Left forelimb (tissue), 1 donor: ENCODE results near the gene ADAT3.

Experiments
- DNase-seq: peaks from one replicate; pipeline ENCODE4 v3.0.0-alpha.2; 2018; ENCODE audit warnings: low spot score

ADAT3 gene

GRCh38 chr19:1912760-1913505, 7.7 kb downstream of the ADAT3 start:
- no peak for DNase-seq

GRCh38 chr19:1913781-1914577, 8.8 kb downstream of the ADAT3 start:
- DNase-seq = no peak

DNA sequence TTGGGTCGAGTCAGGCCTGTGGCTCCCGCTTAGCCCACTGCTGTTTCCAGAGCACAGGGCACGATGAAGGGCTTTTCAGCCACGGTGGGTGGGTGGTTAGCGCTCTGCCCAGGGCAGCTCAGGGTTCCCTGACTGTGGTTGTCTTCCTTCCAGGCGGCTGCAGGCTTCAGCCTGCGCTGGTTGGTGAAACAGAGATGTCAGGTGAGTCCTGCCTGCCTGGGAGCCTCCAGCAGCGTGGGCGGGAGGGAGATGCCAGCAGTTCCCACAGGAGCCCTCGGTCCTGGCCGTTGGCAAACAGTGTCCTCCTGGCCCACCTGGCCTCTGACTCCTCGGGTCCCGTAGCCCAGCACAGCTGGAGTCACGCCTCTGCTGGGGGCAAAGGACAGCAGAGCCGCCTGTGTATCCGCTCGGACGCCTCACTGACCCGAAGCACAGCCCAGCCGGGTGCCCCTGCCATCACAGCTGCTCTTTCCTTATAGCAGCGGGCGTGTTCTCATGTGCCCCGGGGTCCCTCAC, 9.7 kb downstream of the ADAT3 start:
- DNase-seq = no peak

GRCh38 chr19:1917146-1917545, 11.9 kb downstream of the ADAT3 start:
- no peak for DNase-seq

GRCh38 chr19:1917926-1918325, 12.7 kb downstream of the ADAT3 start:
- DNase-seq = no peak

- no peak for DNase-seq
Observed at GRCh38 chr19:1918975-1919374, 13.8 kb downstream of the ADAT3 start.

DNA sequence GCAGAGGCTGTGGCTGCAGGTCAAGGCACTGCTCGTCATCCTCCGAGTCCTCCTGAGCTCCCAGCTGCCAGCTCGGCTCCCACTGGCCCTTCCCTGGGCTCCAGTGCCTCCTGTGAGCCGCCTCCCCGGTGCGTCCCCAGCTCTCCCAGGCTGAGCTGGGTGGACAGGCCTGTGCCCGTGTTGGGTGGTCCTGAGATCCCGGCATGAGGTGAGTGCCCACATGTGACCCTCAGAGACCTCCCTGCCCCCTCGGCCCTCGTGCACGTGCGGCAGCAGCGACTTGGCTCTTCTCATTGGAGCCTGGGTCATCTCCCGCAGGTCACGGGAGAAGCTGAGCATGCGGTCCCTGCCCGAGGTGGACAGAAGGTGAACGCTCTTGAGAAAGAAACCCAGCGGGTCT, 15.4 kb downstream of the ADAT3 start:
- DNase-seq = no peak

GRCh38 chr19:1921326-1921725, 16.1 kb downstream of the ADAT3 start:
- DNase-seq = no peak

DNA sequence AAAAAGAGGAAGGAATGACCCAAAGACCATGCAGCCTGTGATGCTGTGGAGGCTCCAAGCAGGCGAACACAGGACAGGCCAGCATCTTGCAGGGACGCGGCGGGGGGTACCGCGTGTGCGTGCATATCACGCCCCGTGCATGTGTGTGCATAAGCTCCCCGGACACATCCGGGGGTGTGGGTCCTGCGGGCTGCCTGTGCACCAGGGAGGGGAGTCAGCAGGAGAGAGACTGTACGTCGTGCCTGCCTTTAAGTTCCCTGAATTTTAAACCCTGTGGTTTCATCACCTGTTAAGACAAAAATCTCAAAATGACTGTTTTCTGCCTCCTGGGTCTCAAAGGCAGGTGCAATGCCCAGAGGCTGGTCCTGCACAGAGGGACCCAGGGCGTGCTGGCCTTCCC, 16.6 kb downstream of the ADAT3 start:
- DNase-seq = no peak

DNA sequence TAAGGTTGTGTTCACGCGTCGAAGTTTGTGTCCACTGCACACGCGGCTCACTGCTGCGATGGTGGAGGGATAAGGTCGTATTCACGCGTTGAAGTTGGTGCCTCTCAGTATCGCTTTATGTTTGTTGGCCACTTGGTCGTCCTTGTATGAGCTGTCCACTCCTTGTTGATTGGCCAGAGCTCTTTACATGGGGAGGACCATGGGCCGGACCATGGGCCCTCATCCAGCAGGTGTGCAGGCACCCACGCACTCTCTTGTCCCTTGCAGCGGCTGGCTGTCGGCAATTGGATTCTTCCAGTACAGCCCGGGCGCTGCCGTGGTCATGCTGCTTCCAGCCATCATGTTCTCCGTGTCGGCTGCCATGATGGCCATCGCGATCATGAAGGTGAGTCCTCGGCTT, 17.6 kb downstream of the ADAT3 start:
- no peak for DNase-seq

- DNase-seq = no peak
Observed at GRCh38 chr19:1923319-1923718, 18.1 kb downstream of the ADAT3 start.

- no peak for DNase-seq
Observed at GRCh38 chr19:1924320-1924961, 19.2 kb downstream of the ADAT3 start.

DNA sequence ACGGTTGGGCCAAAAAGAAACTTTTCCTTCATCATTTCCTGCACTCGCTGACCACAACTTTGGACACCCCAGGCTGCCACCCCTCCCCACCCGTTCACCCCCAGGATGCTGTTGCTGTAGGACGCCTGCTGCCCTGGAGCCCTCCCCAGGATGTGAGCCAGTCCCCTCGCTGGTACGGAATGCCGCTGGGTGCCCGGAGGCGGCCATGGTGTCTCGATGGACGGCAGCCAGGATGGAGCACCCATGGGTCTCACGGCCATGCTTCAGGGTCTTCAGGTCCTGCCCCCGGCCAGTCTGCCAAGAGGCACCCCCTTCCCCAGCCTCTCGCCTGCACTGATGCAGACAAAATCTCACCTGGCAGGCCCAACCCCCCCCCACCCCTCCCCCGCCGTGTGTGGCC, 20.3 kb downstream of the ADAT3 start:
- no peak for DNase-seq

DNA sequence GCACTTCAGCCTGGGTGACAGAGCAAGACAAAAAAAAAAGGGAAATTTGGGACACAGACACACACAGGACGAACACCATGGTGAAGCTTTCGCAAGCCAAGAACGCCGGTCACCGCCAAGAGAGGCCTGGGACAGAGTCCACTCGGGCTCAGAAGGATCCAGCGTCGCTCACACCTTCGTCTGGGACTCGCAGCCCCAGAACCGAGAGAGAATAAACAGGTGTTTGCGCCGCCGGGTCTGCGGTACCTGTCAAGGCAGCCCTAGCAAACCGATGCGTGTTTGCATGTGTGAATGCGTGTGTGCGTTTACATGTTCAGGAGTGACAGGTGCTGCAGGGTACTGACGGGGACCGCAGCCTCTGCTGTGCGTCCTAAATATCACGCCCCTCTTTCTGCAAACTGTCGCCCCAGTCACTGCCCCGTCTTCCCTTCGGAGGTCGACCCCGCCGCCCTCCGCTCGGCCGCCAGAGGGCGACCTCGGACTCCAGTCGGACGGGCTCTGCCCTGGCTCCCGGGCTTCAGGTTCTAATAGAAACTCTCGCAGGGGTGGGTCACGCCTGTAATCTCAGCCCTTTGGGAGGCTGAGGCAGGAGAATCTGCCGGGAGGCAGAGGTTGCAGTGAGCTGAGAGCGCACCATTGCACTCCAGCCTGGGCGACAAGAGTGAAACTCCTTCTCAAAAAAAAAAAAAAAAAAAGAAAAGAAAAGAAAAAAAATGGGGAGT, 24.0 kb downstream of the ADAT3 start:
- no peak for DNase-seq

DNA sequence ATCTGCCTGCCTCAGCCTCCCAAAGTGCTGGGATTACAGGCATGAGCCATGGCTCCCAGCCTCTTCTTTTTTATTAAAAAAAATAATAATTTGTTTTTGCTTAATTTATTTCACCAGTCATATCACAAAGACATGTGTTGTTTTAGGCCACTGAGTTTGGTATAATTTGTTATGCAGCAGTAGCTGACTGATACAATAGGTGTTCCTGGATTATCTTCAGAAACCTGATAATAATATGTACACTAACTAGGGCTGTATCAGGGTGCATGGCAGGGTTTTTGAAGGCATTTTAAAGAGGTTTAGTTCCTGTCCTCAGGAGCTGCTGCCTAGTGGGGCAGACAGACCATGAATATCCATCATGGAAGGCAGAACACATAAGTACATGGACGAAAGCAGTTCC, 26.2 kb downstream of the ADAT3 start:
- no peak for DNase-seq

- no peak for DNase-seq
Observed at GRCh38 chr19:1932395-1932794, 27.2 kb downstream of the ADAT3 start.

DNA sequence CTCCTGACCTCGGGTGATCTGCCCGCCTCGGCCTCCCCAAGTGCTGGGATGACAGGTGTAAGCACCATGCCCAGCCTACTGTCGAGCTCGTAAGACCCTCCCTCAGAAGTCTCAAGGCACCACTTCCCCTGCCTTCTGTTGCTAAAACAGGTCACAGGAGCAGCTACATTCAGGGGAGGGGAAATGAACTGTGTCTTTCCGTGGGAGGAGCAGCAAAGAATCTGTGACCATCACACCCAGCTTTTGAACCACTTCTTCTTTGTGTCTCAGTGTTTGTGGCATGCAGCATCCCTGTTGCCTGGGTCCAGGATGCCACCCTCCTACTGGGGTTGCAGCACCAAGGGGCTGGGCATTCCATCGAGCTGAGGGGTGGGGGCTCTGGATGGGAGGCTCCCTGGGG, 28.0 kb downstream of the ADAT3 start:
- no peak for DNase-seq

DNA sequence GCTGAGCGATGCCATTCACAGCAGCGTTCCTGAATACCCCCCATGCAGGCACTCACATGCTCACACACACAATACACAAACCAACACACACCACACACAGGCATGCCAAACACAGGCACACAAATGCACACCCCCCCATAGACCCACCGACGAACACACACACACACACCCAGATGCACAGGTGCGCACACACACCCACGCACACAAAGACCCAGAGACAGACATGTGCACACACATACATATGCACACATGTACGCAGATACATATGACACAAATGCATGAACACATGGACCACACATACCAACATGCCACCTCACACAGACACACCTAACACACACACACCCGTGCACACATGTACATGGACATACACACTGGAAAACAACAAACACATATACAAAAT, 28.7 kb downstream of the ADAT3 start:
- no peak for DNase-seq

DNA sequence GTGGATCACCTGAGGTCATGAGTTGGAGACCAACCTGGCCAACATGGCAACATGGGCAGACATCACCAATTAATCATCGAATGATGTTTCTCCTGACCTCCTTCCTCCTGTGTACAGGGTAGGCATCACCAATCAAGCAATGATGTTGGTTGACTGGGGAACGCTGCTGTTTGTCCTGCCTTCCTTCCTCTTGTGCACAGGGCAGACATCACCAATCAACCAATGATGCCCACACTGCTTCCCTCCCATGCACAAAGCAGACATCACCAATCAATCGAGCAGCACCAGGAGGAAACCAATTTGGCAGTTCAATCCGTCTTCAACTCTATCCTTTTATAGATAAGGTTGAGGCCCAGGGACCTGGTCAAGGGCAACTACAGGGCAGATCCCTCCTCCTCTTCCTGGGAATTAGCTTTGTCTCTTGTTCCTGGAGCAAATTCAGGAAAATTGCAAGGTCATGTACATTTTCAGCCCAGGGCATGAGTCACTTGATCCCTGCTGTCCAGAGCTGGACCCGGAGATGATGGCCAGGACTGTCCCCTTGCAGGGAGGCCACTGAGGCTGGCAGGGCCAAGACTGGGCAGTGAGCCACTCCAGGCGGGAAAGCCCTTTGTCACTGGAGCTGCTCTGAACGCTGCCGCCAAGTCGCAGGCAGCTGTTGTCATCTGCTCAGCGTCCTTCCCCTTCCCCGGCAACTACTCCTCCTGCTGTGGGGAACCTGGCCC, 30.4 kb downstream of the ADAT3 start:
- DNase-seq = no peak

GRCh38 chr19:1936430-1936829, 31.2 kb downstream of the ADAT3 start:
- no peak for DNase-seq

- DNase-seq = no peak
Observed at GRCh38 chr19:1936916-1937610, 31.9 kb downstream of the ADAT3 start.
